SW 1271 (cell line): Measurements from ENCODE around the gene MRPL24.

Experiments used
- DNase-seq, 2 experiments: peaks; one replicate each; lab custom pipeline; 2025; lab: John Stamatoyannopoulos, UW

MRPL24 gene

DNA sequence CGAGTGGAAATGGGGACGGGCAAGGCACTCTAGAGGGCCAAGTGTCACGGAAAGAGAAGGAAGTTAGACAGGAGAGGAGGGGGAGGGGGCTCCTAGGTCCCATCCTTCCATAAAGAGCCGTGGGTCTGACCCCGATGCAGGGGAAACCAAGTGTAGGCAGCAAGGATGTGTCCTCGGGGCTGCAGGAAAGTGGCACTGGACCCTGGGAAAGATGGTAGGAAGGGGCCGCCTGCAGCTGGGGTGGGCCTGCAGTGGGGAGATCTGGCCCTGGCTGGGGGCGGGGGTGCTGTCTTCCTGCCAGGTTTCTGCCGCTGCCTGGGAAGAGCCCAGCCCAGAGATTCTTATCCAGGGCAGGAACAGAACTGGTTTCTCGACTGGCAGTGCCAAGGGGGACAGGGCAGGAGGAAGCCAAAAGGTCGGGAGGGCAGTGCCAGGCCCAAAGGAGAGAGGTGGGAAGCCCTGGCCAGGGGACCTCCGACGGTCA is 48.4 kb downstream of the MRPL24 start:
- no peak for DNase-seq

- no peak for DNase-seq
Measured at GRCh38 chr1:156691665-156692440, 49.0 kb downstream of the MRPL24 start.

DNA sequence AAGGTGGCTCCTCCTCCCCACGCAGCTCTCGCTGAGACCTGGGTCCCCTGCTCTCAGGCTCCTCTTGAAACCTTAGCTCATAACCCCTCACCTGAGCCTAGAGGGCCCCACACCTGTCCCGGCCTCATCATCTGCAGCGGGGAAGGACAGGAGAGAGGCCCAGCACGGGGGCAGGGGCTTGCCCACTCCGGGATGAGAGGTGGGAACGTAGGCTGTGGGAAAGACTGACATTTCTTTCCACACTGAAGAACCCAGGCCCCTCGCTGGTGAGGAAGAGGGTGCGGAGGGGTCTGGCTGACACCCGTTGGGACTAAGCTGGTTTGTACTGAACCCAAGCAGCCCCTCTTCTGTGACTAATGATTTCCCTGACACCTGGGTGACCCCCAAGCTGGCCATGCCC is 49.7 kb downstream of the MRPL24 start:
- DNase-seq = no peak

GRCh38 chr1:156690675-156691036 is 50.2 kb downstream of the MRPL24 start:
- no peak for DNase-seq

GRCh38 chr1:156689953-156690674 is 50.8 kb downstream of the MRPL24 start:
- no peak for DNase-seq

DNA sequence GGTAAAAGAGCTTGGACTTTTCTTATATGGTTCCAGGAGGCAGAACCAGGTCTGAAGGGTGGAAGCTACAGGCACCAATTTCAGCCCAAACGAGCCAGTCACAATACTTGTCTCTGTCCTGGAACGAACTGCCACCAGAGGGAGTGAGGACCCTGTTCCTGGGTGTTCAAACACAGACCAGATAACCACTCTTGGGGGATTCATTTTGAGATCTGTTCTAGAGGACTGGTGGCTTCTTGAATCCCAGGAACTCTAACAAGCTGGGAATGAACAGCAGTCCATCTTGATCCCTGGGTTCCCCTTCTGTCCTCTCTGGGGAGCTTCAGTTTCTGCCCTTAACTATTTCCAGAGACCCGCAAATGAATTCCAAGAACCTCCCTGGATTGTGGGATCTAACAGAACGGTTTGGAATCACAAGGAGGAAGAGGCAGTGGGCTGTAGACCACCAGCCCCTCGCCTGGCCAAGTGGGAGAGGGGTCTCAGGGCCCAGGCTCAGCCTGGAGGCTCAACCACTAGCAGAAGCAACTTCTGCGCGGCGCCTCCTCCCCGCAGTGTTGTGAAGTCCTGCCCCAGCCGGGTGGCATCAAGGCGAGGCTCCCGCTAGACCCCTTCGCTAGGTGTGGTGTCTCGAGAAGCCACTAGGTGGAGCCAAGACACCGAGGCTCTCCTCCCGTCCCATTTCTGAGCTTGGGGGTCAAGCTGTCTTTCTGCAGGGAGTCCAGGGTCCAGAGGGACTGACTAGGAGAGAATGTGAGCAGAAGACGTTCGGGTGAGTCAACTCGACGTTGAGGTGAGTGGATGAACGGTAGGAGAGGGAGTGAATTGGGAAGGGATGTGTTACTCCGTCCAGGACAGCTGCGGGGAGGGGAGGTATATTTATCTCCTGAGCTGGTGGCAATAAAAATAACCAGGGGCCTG is 51.6 kb downstream of the MRPL24 start:
- peak; percentile 32 to 52 for DNase-seq
